ENCODE measurements around the gene POLR2J2. TPM values are rescaled to one million over a fixed set of nuclear protein-coding genes. Genes with fewer than 3 reads are reported as not detected.
"Not testable (repeated sequence)": the region's sequence is repeated elsewhere in the genome, so short reads cannot be mapped to it uniquely, and the experiment has no call there.

The POLR2J2 gene
- total and polyA plus RNA-seq, 7 donors = 1.3 to 5.0 (median 1.9) TPM

GRCh38 chr7:102627271-102627904 lies 44.1 kb downstream of the POLR2J2 start:
- not testable (repeated sequence) for DNase-seq
- ATAC-seq = peak in 3 of 4 donors; percentile 11 to 18 (median 12)
- no CpG with 5 or more reads among the region's 8 CpGs for WGBS, 3 donors

GRCh38 chr7:102618122-102618521 lies 53.3 kb downstream of the POLR2J2 start:
- DNase-seq; H3K27ac ChIP-seq; intact Hi-C loops (cut with DNase I); H3K36me3 ChIP-seq (ENCODE audit: insufficient read depth in 1 of 2, low read depth in 1 of 2); H3K4me1 ChIP-seq; H3K27me3 ChIP-seq (ENCODE audit: insufficient read depth in 3 of 3, low read length in 2 of 3); ATAC-seq; H3K4me3 ChIP-seq; H3K9me3 ChIP-seq: not testable (repeated sequence)
- 80 to 89% (median 83%) methylated on average over 3 to 5 of the region's 8 CpGs for WGBS, 3 donors

More at GRCh38 chr7:102627271-102627904, 44.1 kb downstream of the POLR2J2 start:
- H3K4me1 ChIP-seq; intact Hi-C loops (cut with DNase I); H3K27me3 ChIP-seq (ENCODE audit: insufficient read depth in 3 of 3, low read length in 2 of 3); H3K27ac ChIP-seq; H3K9me3 ChIP-seq; H3K36me3 ChIP-seq (ENCODE audit: insufficient read depth in 1 of 2, low read depth in 1 of 2); H3K4me3 ChIP-seq: not testable (repeated sequence)

- H3K36me3 ChIP-seq (ENCODE audit: insufficient read depth in 1 of 2, low read depth in 1 of 2); H3K27me3 ChIP-seq (ENCODE audit: insufficient read depth in 3 of 3, low read length in 2 of 3); H3K4me1 ChIP-seq; H3K9me3 ChIP-seq; intact Hi-C loops (cut with DNase I): not testable (repeated sequence)
- Histone ChIP-seq H3K27ac (peak within 1 kb of the TSS; percentile 80), H3K4me3 (peak within 1 kb of the TSS; percentile 61)
- 0 to 1% (median 1%) methylated on average over 11 to 22 of the region's 62 CpGs for WGBS, 3 donors
- ATAC-seq (peak; percentile 69 to 76 (median 72)), DNase-seq (peak; percentile 53 to 73)
These were observed 54.8 kb downstream of the POLR2J2 start, which contains the start of gene RASA4 for GRCh38 chr7:102616507-102617125. TSS of gene RASA4 (minus strand) at chr7:102616756. CDS start at chr7:102616689, 67 bp downstream.

Other genes starting within 250 kb of the POLR2J2 start
- 1 to 10 TPM; 1.9 to 4.4 (median 2.9) TPM for gene ORAI2, start 238.1 kb downstream of the POLR2J2 start, total RNA-seq
- gene ORAI2, start 238.1 kb downstream of the POLR2J2 start, polyA plus RNA-seq = 1 to 10 TPM; 1.3 to 3.6 (median 1.5) TPM
- 1 to 10 TPM; 2.7 to 8.2 (median 6.5) TPM for gene ALKBH4, start 206.8 kb downstream of the POLR2J2 start, total RNA-seq
- gene ALKBH4, start 206.8 kb downstream of the POLR2J2 start, polyA plus RNA-seq = 10 to 100 TPM in 1 of 3 donors, 1 to 10 TPM in 2; 8.4 to 11.1 (median 8.6) TPM
- 10 to 100 TPM; 10.4 to 15.6 (median 12.5) TPM for gene LRWD1, start 206.7 kb downstream of the POLR2J2 start, total RNA-seq
- gene LRWD1, start 206.7 kb downstream of the POLR2J2 start, polyA plus RNA-seq = 10 to 100 TPM; 19.6 to 40.9 (median 27.2) TPM
- 100 to 1,000 TPM in 1 of 4 donors, 10 to 100 TPM in 3; 55.9 to 101 (median 68.2) TPM for gene POLR2J, start 192.7 kb downstream of the POLR2J2 start, total RNA-seq
- 100 to 1,000 TPM; 115 to 229 (median 166) TPM for gene POLR2J, start 192.7 kb downstream of the POLR2J2 start, polyA plus RNA-seq
- gene RASA4B, start 153.9 kb downstream of the POLR2J2 start, total RNA-seq = 100 to 1,000 TPM in 1 of 4 donors, 10 to 100 TPM in 3; 85.1 to 139 (median 88.8) TPM
- gene RASA4B, start 153.9 kb downstream of the POLR2J2 start, polyA plus RNA-seq = 100 to 1,000 TPM in 1 of 3 donors, 10 to 100 TPM in 2; 29.5 to 116 (median 49.0) TPM
- gene UPK3BL2, start 128.0 kb downstream of the POLR2J2 start, total RNA-seq = 10 to 100 TPM in 1 of 4 donors, 1 to 10 TPM in 3; 1.7 to 11.1 (median 4.3) TPM
- gene UPK3BL2, start 128.0 kb downstream of the POLR2J2 start, polyA plus RNA-seq = 1 to 10 TPM in 2 of 3 donors, under 1 TPM in 1; 0.88 to 6.2 (median 2.4) TPM
- not detected for gene SPDYE2, start 120.4 kb downstream of the POLR2J2 start, total RNA-seq
- gene SPDYE2, start 120.4 kb downstream of the POLR2J2 start, polyA plus RNA-seq = under 1 TPM; 0.05 to 0.13 (median 0.10) TPM
- gene POLR2J3, start 99.1 kb downstream of the POLR2J2 start, total RNA-seq = 10 to 100 TPM in 2 of 4 donors, 1 to 10 TPM in 2; 9.3 to 14.6 (median 11.1) TPM
- 10 to 100 TPM; 35.4 to 85.3 (median 46.0) TPM for gene POLR2J3, start 99.1 kb downstream of the POLR2J2 start, polyA plus RNA-seq
- 100 to 1,000 TPM; 185 to 266 (median 193) TPM for gene RASA4, start 54.9 kb downstream of the POLR2J2 start, total RNA-seq
- gene RASA4, start 54.9 kb downstream of the POLR2J2 start, polyA plus RNA-seq = 100 to 1,000 TPM in 2 of 3 donors, 10 to 100 TPM in 1; 83.1 to 270 (median 107) TPM
- 1 to 10 TPM; 1.9 to 8.0 (median 6.8) TPM for gene UPK3BL1, start 28.9 kb downstream of the POLR2J2 start, total RNA-seq
- 10 to 100 TPM; 11.7 to 18.3 (median 14.6) TPM for gene UPK3BL1, start 28.9 kb downstream of the POLR2J2 start, polyA plus RNA-seq
- not detected for gene SPDYE2B, start 21.3 kb downstream of the POLR2J2 start, total RNA-seq
- not detected for gene SPDYE2B, start 21.3 kb downstream of the POLR2J2 start, polyA plus RNA-seq
- gene FAM185A, start 77.3 kb upstream of the POLR2J2 start, total RNA-seq = 1 to 10 TPM; 6.7 to 9.6 (median 8.6) TPM
- gene FAM185A, start 77.3 kb upstream of the POLR2J2 start, polyA plus RNA-seq = 10 to 100 TPM in 1 of 3 donors, 1 to 10 TPM in 2; 5.2 to 11.1 (median 5.4) TPM
- gene LRRC17, start 241.3 kb upstream of the POLR2J2 start, total RNA-seq = 1 to 10 TPM in 2 of 4 donors, under 1 TPM in 2; 0.34 to 3.6 (median 0.92) TPM
- 1 to 10 TPM in 1 of 3 donors, under 1 TPM in 2; 0.55 to 1.3 (median 0.82) TPM for gene LRRC17, start 241.3 kb upstream of the POLR2J2 start, polyA plus RNA-seq

Measured in psoas muscle (tissue), 8 donors.